Endothelial cell of umbilical vein (primary cell): ENCODE results near the gene ZNF184. TPM values are rescaled to one million over a fixed set of nuclear protein-coding genes. Genes with fewer than 3 reads are reported as not detected.

Experiments
- BruUV-seq: library from RNA; stranded (reverse); fragments of 400-500 nt; replicated peaks from 2 replicates; lab custom pipeline; 2021; lab: Mats Ljungman, UMichigan
- CTCF ChIA-PET: fragments of 300-600, 350-600 bp; sonication (Branson Sonifier 250); formaldehyde crosslinking; loops from one replicate; lab custom pipeline; 2021; ENCODE audit warnings: antibody characterized with exemption, inconsistent platforms; lab: Charles Lee
- POLR2A ChIA-PET: fragments of 300-600, 350-600 bp; sonication (Branson Sonifier 250); formaldehyde crosslinking; loops from one replicate; lab custom pipeline; 2021; ENCODE audit warnings: antibody characterized with exemption, inconsistent platforms; lab: Charles Lee
- DNase-seq: peaks from one replicate; pipeline ENCODE4 v3.0.0-alpha.2; 2011; ENCODE audit warnings: low read depth, low spot score
- FAIRE-seq: peaks from 2 replicates; lab custom pipeline; 2011; peaks lifted over from hg19 to GRCh38; lab: Jason Lieb, UNC
- H2AFZ ChIP-seq: 2 replicates; pipeline ENCODE4 v1.6.0; 2012; ENCODE audit warnings: low read depth, low read length, control low read depth, inconsistent platforms
- H3K27ac ChIP-seq: 2 replicates; pipeline ENCODE4 v1.5.1; 2011; ENCODE audit warnings: low read depth, mild to moderate bottlenecking, control low read depth, low read length, moderate library complexity; ENCODE audit not compliant: insufficient read depth
- H3K27me3 ChIP-seq, 2 experiments: 2 replicates each; pipeline versions ENCODE4 v1.6.0 to v1.6.1; 2011; ENCODE audit warnings: low read length in 2 of 2, mixed read lengths in 1 of 2; ENCODE audit not compliant: control insufficient read depth in 2 of 2, insufficient read depth in 2 of 2
- H3K36me3 ChIP-seq, 2 experiments: 2 replicates in 1 of 2; 3 replicates in 1 of 2; pipeline ENCODE4 v1.5.1; 2011; ENCODE audit warnings: low read length in 2 of 2, mild to moderate bottlenecking in 1 of 2, moderate library complexity in 1 of 2; ENCODE audit not compliant: control insufficient read depth in 2 of 2, insufficient read depth in 2 of 2; ENCODE audit errors: extremely low read depth in 1 of 2
- H3K4me1 ChIP-seq: 3 replicates; pipeline ENCODE4 v1.5.1; 2011; ENCODE audit warnings: mild to moderate bottlenecking, low read length; ENCODE audit not compliant: control insufficient read depth, insufficient read depth; ENCODE audit errors: extremely low read depth
- H3K4me2 ChIP-seq: 2 replicates; pipeline ENCODE4 v1.6.1; 2011; ENCODE audit warnings: low read length, control low read depth, mixed read lengths; ENCODE audit not compliant: insufficient read depth
- H3K4me3 ChIP-seq, 3 experiments: fragments of 200-600 bp in 1 of 3; sonication (generic), shearing (Covaris generic) in 1 of 3; replicated peaks in 1 of 3; 2 replicates each; pipeline ENCODE4 v1.5.1; 2011 to 2016; ENCODE audit warnings: control low read depth in 3 of 3, low read length in 3 of 3, mild to moderate bottlenecking in 2 of 3, inconsistent platforms in 1 of 3, low read depth in 1 of 3, moderate library complexity in 1 of 3; ENCODE audit not compliant: insufficient read depth in 1 of 3
- H3K79me2 ChIP-seq: 2 replicates; pipeline ENCODE4 v1.6.0; 2012; ENCODE audit warnings: low read length, inconsistent platforms; ENCODE audit not compliant: control insufficient read depth, insufficient read depth
- H3K9ac ChIP-seq: replicated peaks from 2 replicates; pipeline ENCODE3; 2011; ENCODE audit warnings: low read length, control low read depth; ENCODE audit not compliant: insufficient read depth; ENCODE audit errors: extremely low read depth
- H3K9me1 ChIP-seq: replicated peaks from 3 replicates; pipeline ENCODE4 v1.6.0; 2011; ENCODE audit warnings: mild to moderate bottlenecking, low read length; ENCODE audit not compliant: control insufficient read depth, insufficient read depth; ENCODE audit errors: extremely low read depth
- H3K9me3 ChIP-seq: replicated peaks from 2 replicates; pipeline ENCODE4 v1.5.1; 2012; ENCODE audit warnings: low read length, inconsistent platforms; ENCODE audit not compliant: control insufficient read depth, insufficient read depth
- H4K20me1 ChIP-seq: replicated peaks from 2 replicates; pipeline ENCODE3; 2011; ENCODE audit warnings: mild to moderate bottlenecking, low read length; ENCODE audit not compliant: control insufficient read depth, insufficient read depth; ENCODE audit errors: extremely low read depth
- CTCF ChIP-seq, 2 donors: IDR thresholded peaks; 1 replicate in 1 of 2; 2 replicates in 1 of 2; pipeline ENCODE4 v1.5.1; 2011; ENCODE audit warnings: low read length in 2 of 2, mild to moderate bottlenecking in 2 of 2, moderate library complexity in 2 of 2, control low read depth in 1 of 2, inconsistent platforms in 1 of 2, low read depth in 1 of 2; ENCODE audit not compliant: insufficient read depth in 1 of 2; ENCODE audit errors: extremely low read depth in 1 of 2
- EZH2 ChIP-seq: IDR thresholded peaks from 2 replicates; pipeline ENCODE4 v1.6.1; 2012; ENCODE audit warnings: borderline replicate concordance, low read depth, mild to moderate bottlenecking, moderate library complexity, low read length, inconsistent platforms; ENCODE audit not compliant: severe bottlenecking
- FOS ChIP-seq: IDR thresholded peaks from 2 replicates; pipeline ENCODE4 v1.6.1; 2011; ENCODE audit warnings: mild to moderate bottlenecking, low read length, moderate library complexity, borderline replicate concordance; ENCODE audit not compliant: insufficient read depth
- GATA2 ChIP-seq: IDR thresholded peaks from 2 replicates; pipeline ENCODE4 v1.7.0; 2011; ENCODE audit warnings: low read depth, mild to moderate bottlenecking, moderate library complexity, mixed read lengths, low read length; ENCODE audit not compliant: insufficient read length, insufficient read depth
- JUN ChIP-seq: IDR thresholded peaks from 2 replicates; pipeline ENCODE4 v1.6.1; 2011; ENCODE audit warnings: borderline replicate concordance, low read depth; ENCODE audit not compliant: insufficient read length, insufficient read depth
- MAX ChIP-seq: IDR thresholded peaks from 2 replicates; pipeline ENCODE4 v1.6.1; 2011; ENCODE audit not compliant: insufficient read depth, insufficient read length
- MYC ChIP-seq: IDR thresholded peaks from one replicate; pipeline ENCODE4 v1.6.1; 2011; ENCODE audit warnings: mild to moderate bottlenecking, low read depth, low read length
- POLR2A ChIP-seq: IDR thresholded peaks from 2 replicates; pipeline ENCODE4 v1.6.1; 2012; ENCODE audit warnings: low read depth, mild to moderate bottlenecking, control low read depth, low read length
- POLR2AphosphoS5 ChIP-seq: IDR thresholded peaks from 2 replicates; pipeline ENCODE4 v1.6.1; 2012; ENCODE audit warnings: low read depth, mild to moderate bottlenecking, control low read depth, low read length, moderate library complexity; ENCODE audit not compliant: insufficient read depth
- dilution Hi-C: fragments of 300-500 bp; cut with MboI; formaldehyde crosslinking; loops from one replicate; pipeline ENCODE4 v1.15.0; 2019; ENCODE audit warnings: low sequenced_read_pairs; ENCODE audit not compliant: extremely low pct_ligation_motif_present
- intact Hi-C: fragments of 100-400 bp; cut with micrococcal nuclease; formaldehyde crosslinking; loops from one replicate; pipeline ENCODE4 v1.10.0; 2022
- polyA plus RNA-seq, 4 experiments: library from polyadenylated mRNA; depleted of rRNA in 3 of 4; stranded (reverse) in 3 of 4; unstranded in 1 of 4; fragments of >200 nt; gene quantifications; 2 replicates each; pipeline versions ENCODE4 v1.2.1 to v1.2.3, GENCODE V29; 2011 to 2012; ENCODE audit warnings: missing spikeins in 1 of 4
- total RNA-seq: library from RNA; stranded (reverse); gene quantifications from 2 replicates; pipeline ENCODE4 v1.2.3, GENCODE V29; 2021

ZNF184 gene
- total and polyA plus RNA-seq, 2 donors (not counting 3 experiments of a cell fraction or from before 2014, with no cell fraction given) = 1.6 to 6.5 TPM

GRCh38 chr6:27428502-27428901 is 44.4 kb downstream of the ZNF184 start:
- no peaks in the 10 kb centered on the region for H3K9me3 ChIP-seq
- BruUV-seq = no TSS peak
- TF ChIP-seq MAX (no peak), CTCF (IDR thresholded peaks at IDR 0.05; ENCODE audit: extremely low read depth in 1 of 2, insufficient read depth in 1 of 2, low read depth in 1 of 2, low read length in 2 of 2) (no peak), JUN (no peak), EZH2 (no peak), MYC (no peak), POLR2AphosphoS5 (no peak), POLR2A (no peak), FOS (no peak), GATA2 (no peak)
- no peaks in the 10 kb centered on the region for H3K4me1 ChIP-seq
- no peaks in the 10 kb centered on the region for H4K20me1 ChIP-seq
- no peak overlapping the region for H3K9ac ChIP-seq
- no peaks in the 10 kb centered on the region for H3K27me3 ChIP-seq
- no peaks in the 10 kb centered on the region for H3K9me1 ChIP-seq
- no peak overlapping the region for H3K4me2 ChIP-seq
- dilution Hi-C loops = no loop called here
- DNase-seq (no peak), FAIRE-seq (no peak)
- no peak overlapping the region for H2AFZ ChIP-seq
- no peaks in the 10 kb centered on the region for H3K79me2 ChIP-seq
- no peak overlapping the region for H3K27ac ChIP-seq
- no peaks in the 10 kb centered on the region for H3K36me3 ChIP-seq
- ChIA-PET POLR2A (no interaction called here), CTCF (no interaction called here)
- intact Hi-C loops = no loop called here
- no peak overlapping the region for H3K4me3 ChIP-seq
